Peyer's patch (tissue), 4 donors: ENCODE results near the gene TYMS. TPM values are rescaled to one million over a fixed set of nuclear protein-coding genes. Genes with fewer than 3 reads are reported as not detected.

Experiments used
- DNase-seq, 3 donors: peaks; one replicate each; pipeline ENCODE4 v3.0.0-alpha.2; 2017 to 2019
- H3K27ac ChIP-seq, 4 donors: fragments of 200-600 bp; sonication (generic); one replicate each; pipeline ENCODE4 v1.5.1; 2016 to 2019
- H3K27me3 ChIP-seq, 2 donors: fragments of 200-600 bp; sonication (generic); one replicate each; pipeline ENCODE4 v1.5.1; 2019
- H3K36me3 ChIP-seq, 3 donors: fragments of 200-600 bp; sonication (generic); one replicate each; pipeline ENCODE4 v1.5.1; 2016 to 2019
- H3K4me1 ChIP-seq, 4 donors: fragments of 200-600 bp; sonication (generic); one replicate each; pipeline ENCODE4 v1.5.1; 2016 to 2019
- H3K4me3 ChIP-seq, 4 donors: fragments of 200-600 bp; sonication (generic); 1 replicate in 3 of 4; 2 replicates in 1 of 4; pipeline ENCODE4 v1.5.1; 2016 to 2019; ENCODE audit warnings: mild to moderate bottlenecking in 1 of 4
- H3K9me3 ChIP-seq, 4 donors: fragments of 200-600 bp; sonication (generic); one replicate each; pipeline ENCODE4 v1.5.1; 2016 to 2019; ENCODE audit warnings: mild to moderate bottlenecking in 1 of 4
- CTCF ChIP-seq, 6 experiments: fragments of 450-650 bp in 4 of 6; fragments of 200-600 bp in 2 of 6; sonication (generic) in 1 of 6; IDR thresholded peaks; one replicate each; pipeline ENCODE4 v1.5.1; 2017 to 2019; ENCODE audit warnings: antibody characterized with exemption in 6 of 6, mild to moderate bottlenecking in 3 of 6, moderate library complexity in 1 of 6
- POLR2A ChIP-seq, 2 donors: fragments of 450-650 bp; IDR thresholded peaks; one replicate each; pipeline ENCODE4 v1.5.1; 2017; ENCODE audit warnings: antibody characterized with exemption in 2 of 2, mild to moderate bottlenecking in 2 of 2, moderate library complexity in 2 of 2
- total RNA-seq, 4 donors: library from RNA; depleted of rRNA; stranded (reverse); fragments of >200 nt; gene quantifications; one replicate each; pipeline ENCODE4 v1.1.0, GENCODE V29; 2016

TYMS gene
- total RNA-seq, 4 donors from 2014 or later: 6.7 to 71.8 (median 11.7) TPM

- TF ChIP-seq CTCF (IDR thresholded peaks at IDR 0.05) (no peak), POLR2A (IDR thresholded peaks at IDR 0.05) (no peak)
- Histone ChIP-seq H3K27me3 (no peaks in the 10 kb centered on the region), H3K4me3 (no peak overlapping the region), H3K36me3 (no peaks in the 10 kb centered on the region), H3K4me1 (peaks cover 0 to 6% (median 3%) of the 10 kb centered on the region in 4 donors), H3K9me3 (no peaks in the 10 kb centered on the region), H3K27ac (no peak overlapping the region)
- no peak for DNase-seq
Measured at GRCh38 chr18:655445-655844, 2.0 kb upstream of the TYMS start.

- DNase-seq: peak; percentile 41 to 93 (median 92)
- H3K36me3 ChIP-seq: no peaks in the 10 kb centered on the region
- peaks cover 0 to 6% (median 3%) of the 10 kb centered on the region in 4 donors for H3K4me1 ChIP-seq
- TF ChIP-seq POLR2A (IDR thresholded peaks at IDR 0.05) (peak; percentile 62 to 64), CTCF (IDR thresholded peaks at IDR 0.05) (no peak)
- no peaks in the 10 kb centered on the region for H3K9me3 ChIP-seq
- H3K27me3 ChIP-seq: no peaks in the 10 kb centered on the region
- peak overlapping the region; percentile 39 to 76 (median 69) for H3K4me3 ChIP-seq
- H3K27ac ChIP-seq: peak overlapping the region; percentile 10 to 80 (median 56)
Measured at GRCh38 chr18:658001-658946, 821 bp downstream of the TYMS start.

- H3K4me1 ChIP-seq: peaks cover 0 to 6% (median 3%) of the 10 kb centered on the region in 4 donors
- no peaks in the 10 kb centered on the region for H3K9me3 ChIP-seq
- no peaks in the 10 kb centered on the region for H3K36me3 ChIP-seq
- no peak for DNase-seq
- TF ChIP-seq CTCF (IDR thresholded peaks at IDR 0.05): no peak
- no peak for TF ChIP-seq POLR2A (IDR thresholded peaks at IDR 0.05)
- H3K4me3 ChIP-seq: peak overlapping the region in 3 of 4 donors; percentile 39 to 76 (median 65)
- no peaks in the 10 kb centered on the region for H3K27me3 ChIP-seq
- H3K27ac ChIP-seq: no peak overlapping the region
Measured at GRCh38 chr18:658947-659533, 1.6 kb downstream of the TYMS start.

- Histone ChIP-seq H3K36me3 (no peaks in the 10 kb centered on the region), H3K27me3 (no peaks in the 10 kb centered on the region)
- TF ChIP-seq CTCF (IDR thresholded peaks at IDR 0.05): no peak
- no peak for TF ChIP-seq POLR2A (IDR thresholded peaks at IDR 0.05)
Measured at GRCh38 chr18:659597-659996, 2.1 kb downstream of the TYMS start.

GRCh38 chr18:662197-662596, 4.7 kb downstream of the TYMS start:
- no peaks in the 10 kb centered on the region for H3K36me3 ChIP-seq
- DNase-seq: no peak
- TF ChIP-seq CTCF (IDR thresholded peaks at IDR 0.05) (no peak), POLR2A (IDR thresholded peaks at IDR 0.05) (no peak)
- no peaks in the 10 kb centered on the region for H3K9me3 ChIP-seq
- H3K27me3 ChIP-seq: no peaks in the 10 kb centered on the region
- H3K4me3 ChIP-seq: no peak overlapping the region
- H3K27ac ChIP-seq: no peak overlapping the region
- peaks cover 0 to 6% (median 3%) of the 10 kb centered on the region in 4 donors for H3K4me1 ChIP-seq

More at GRCh38 chr18:659597-659996, 2.1 kb downstream of the TYMS start:
- Histone ChIP-seq H3K4me3 (no peak overlapping the region), H3K4me1 (peaks cover 0 to 6% (median 3%) of the 10 kb centered on the region in 4 donors), H3K9me3 (no peaks in the 10 kb centered on the region), H3K27ac (no peak overlapping the region)
- no peak for DNase-seq
